Mammary epithelial cell (primary cell): ENCODE results near the gene SPNS3.

Source experiments
- CTCF ChIP-seq, 2 donors: IDR thresholded peaks in 1 of 2; conservative IDR thresholded peaks in 1 of 2; 2 replicates each; pipeline ENCODE4 v1.5.1; 2011 to 2012; ENCODE audit warnings: inconsistent platforms in 2 of 2, low read length in 2 of 2, mild to moderate bottlenecking in 2 of 2, control low read depth in 1 of 2, low read depth in 1 of 2; ENCODE audit not compliant: insufficient read depth in 1 of 2; ENCODE audit errors: extremely low read depth in 1 of 2
- EZH2 ChIP-seq: IDR thresholded peaks from 2 replicates; pipeline ENCODE4 v1.6.1; 2012; ENCODE audit warnings: low read length, inconsistent platforms, borderline replicate concordance

DNA sequence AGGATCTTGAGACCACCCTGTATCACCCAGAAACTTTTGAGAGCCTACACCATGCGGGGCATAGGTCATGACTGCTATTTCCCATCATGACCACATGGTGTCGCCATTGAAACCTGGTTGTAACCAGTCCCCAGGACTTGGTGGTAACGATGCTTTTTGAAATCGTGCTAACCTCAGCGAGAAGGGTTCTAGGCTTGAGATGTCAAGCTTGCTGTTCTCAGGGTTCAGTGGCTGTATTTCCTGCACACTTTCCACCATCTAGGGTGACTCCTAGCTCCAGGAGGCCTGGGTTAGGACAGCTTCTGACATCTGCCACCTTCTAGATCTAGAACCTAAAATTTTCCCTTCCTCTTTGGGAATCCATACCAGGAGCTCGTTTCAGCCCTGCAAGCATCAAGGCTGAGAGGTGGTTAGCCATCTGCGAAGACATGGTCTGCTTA lies 13.0 kb upstream of the SPNS3 start:
- TF ChIP-seq CTCF (conservative IDR thresholded peaks at IDR 0.05 in 1 of 2, IDR thresholded peaks at IDR 0.05 in 1 of 2; ENCODE audit: extremely low read depth in 1 of 2, insufficient read depth in 1 of 2, low read depth in 1 of 2, low read length in 2 of 2) (peak; percentile 86 to 88), EZH2 (no peak)
